IMR-90 (cell line): ENCODE data around the gene RHOG. TPM values are rescaled to one million over a fixed set of nuclear protein-coding genes. Genes with fewer than 3 reads are reported as not detected.

ENCODE experiments used
- ATAC-seq: fragments of 200-7000 bp; cut with Tn5 transposase; 2 replicates; pipeline ENCODE4 v1.9.1; 2020; ENCODE audit warnings: low read depth, mild to moderate bottlenecking, moderate library complexity
- BruUV-seq: library from RNA; stranded (reverse); fragments of 400-500 nt; replicated peaks from 2 replicates; lab custom pipeline; 2021; lab: Mats Ljungman, UMichigan
- CTCF ChIA-PET: fragments of 300-600 bp; formaldehyde crosslinking; extraction: SDS; loops from one replicate; lab custom pipeline; 2021; ENCODE audit warnings: antibody characterized with exemption; lab: Yijun Ruan, JAX
- POLR2A ChIA-PET: fragments of 300-600 bp; sonication (Branson Sonifier 250); formaldehyde crosslinking; loops from one replicate; lab custom pipeline; 2022; ENCODE audit warnings: antibody characterized with exemption; ENCODE audit not compliant: unreplicated experiment; lab: Charles Lee
- DNase-seq: peaks from one replicate; pipeline ENCODE4 v3.0.0; 2013
- H2AFZ ChIP-seq: replicated peaks from 2 replicates; pipeline ENCODE3; 2013; ENCODE audit warnings: low read length, mild to moderate bottlenecking; ENCODE audit not compliant: poor library complexity
- H2AK5ac ChIP-seq: 2 replicates; pipeline ENCODE4 v1.6.1; 2013; ENCODE audit warnings: low read depth, low read length, inconsistent platforms
- H2AK9ac ChIP-seq: replicated peaks from 2 replicates; pipeline ENCODE3; 2013; ENCODE audit warnings: mild to moderate bottlenecking, low read depth, low read length, moderate library complexity; ENCODE audit not compliant: poor library complexity
- H2BK120ac ChIP-seq: 2 replicates; pipeline ENCODE4 v1.6.1; 2013; ENCODE audit warnings: low read depth, low read length, inconsistent platforms
- H2BK15ac ChIP-seq: 3 replicates; pipeline ENCODE4 v1.6.1; 2013; ENCODE audit warnings: low read depth, low read length, inconsistent platforms
- H2BK20ac ChIP-seq: 2 replicates; pipeline ENCODE4 v1.6.1; 2013; ENCODE audit warnings: low read depth, mild to moderate bottlenecking, inconsistent platforms, low read length, moderate library complexity
- H2BK5ac ChIP-seq: 2 replicates; pipeline ENCODE4 v1.6.1; 2013; ENCODE audit warnings: mild to moderate bottlenecking, low read depth, low read length, inconsistent platforms; ENCODE audit not compliant: poor library complexity, severe bottlenecking
- H3K14ac ChIP-seq: replicated peaks from 2 replicates; pipeline ENCODE4 v1.6.1; 2013; ENCODE audit warnings: low read depth, low read length, inconsistent platforms
- H3K18ac ChIP-seq: 2 replicates; pipeline ENCODE4 v1.6.1; 2013; ENCODE audit warnings: low read depth, low read length, control low read depth
- H3K23ac ChIP-seq: 2 replicates; pipeline ENCODE4 v1.6.1; 2013; ENCODE audit warnings: low read depth, low read length, inconsistent platforms
- H3K27ac ChIP-seq: 2 replicates; pipeline ENCODE4 v1.5.1; 2013; ENCODE audit warnings: mild to moderate bottlenecking, control low read depth, low read length; ENCODE audit not compliant: insufficient read depth
- H3K27me3 ChIP-seq: 2 replicates; pipeline ENCODE4 v1.6.1; 2013; ENCODE audit warnings: low read length; ENCODE audit not compliant: control insufficient read depth, insufficient read depth
- H3K36me3 ChIP-seq: 2 replicates; pipeline ENCODE4 v1.6.1; 2013; ENCODE audit warnings: low read length, mixed read lengths; ENCODE audit not compliant: control insufficient read depth, insufficient read depth
- H3K4ac ChIP-seq: 2 replicates; pipeline ENCODE4 v1.6.1; 2013; ENCODE audit warnings: low read depth, low read length, inconsistent platforms
- H3K4me1 ChIP-seq: 2 replicates; pipeline ENCODE4 v1.6.1; 2013; ENCODE audit warnings: low read length, mixed read lengths; ENCODE audit not compliant: control insufficient read depth, insufficient read depth
- H3K4me2 ChIP-seq: 2 replicates; pipeline ENCODE4 v1.6.1; 2013; ENCODE audit warnings: low read depth, mild to moderate bottlenecking, control low read depth, low read length, moderate library complexity
- H3K4me3 ChIP-seq: 2 replicates; pipeline ENCODE4 v1.5.1; 2013; ENCODE audit warnings: low read depth, mild to moderate bottlenecking, control low read depth, low read length, moderate library complexity; ENCODE audit not compliant: insufficient read depth
- H3K56ac ChIP-seq: 2 replicates; pipeline ENCODE4 v1.6.1; 2013; ENCODE audit warnings: low read length, inconsistent platforms; ENCODE audit not compliant: insufficient read depth; ENCODE audit errors: extremely low read depth
- H3K79me1 ChIP-seq, 2 experiments: 2 replicates each; pipeline ENCODE4 v1.6.1; 2013; ENCODE audit warnings: low read length in 2 of 2, inconsistent platforms in 1 of 2, low read depth in 1 of 2
- H3K9ac ChIP-seq: 2 replicates; pipeline ENCODE4 v1.6.1; 2013; ENCODE audit warnings: low read depth, low read length, control low read depth
- H3K9me1 ChIP-seq: 2 replicates; pipeline ENCODE4 v1.6.1; 2013; ENCODE audit warnings: low read length, inconsistent platforms; ENCODE audit not compliant: insufficient read depth
- H3K9me3 ChIP-seq: 2 replicates; pipeline ENCODE4 v1.6.1; 2013; ENCODE audit warnings: low read length; ENCODE audit not compliant: control insufficient read depth, insufficient read depth
- H4K20me1 ChIP-seq: 2 replicates; pipeline ENCODE4 v1.6.1; 2013; ENCODE audit warnings: low read length, inconsistent platforms; ENCODE audit not compliant: insufficient read depth
- H4K5ac ChIP-seq: 2 replicates; pipeline ENCODE4 v1.6.1; 2013; ENCODE audit warnings: mild to moderate bottlenecking, low read depth, low read length, control low read depth
- H4K8ac ChIP-seq, 2 experiments: 2 replicates each; pipeline ENCODE4 v1.6.1; 2013; ENCODE audit warnings: low read depth in 2 of 2, low read length in 2 of 2, control low read depth in 1 of 2, inconsistent platforms in 1 of 2
- H4K91ac ChIP-seq: 2 replicates; pipeline ENCODE4 v1.6.1; 2013; ENCODE audit warnings: low read depth, low read length, inconsistent platforms; ENCODE audit not compliant: insufficient read depth
- BHLHE40 ChIP-seq: fragments of 150-350 bp; IDR thresholded peaks from 2 replicates; pipeline ENCODE4 v1.6.1; 2016; ENCODE audit warnings: mild to moderate bottlenecking, low read depth, low read length
- CEBPB ChIP-seq: IDR thresholded peaks from 2 replicates; pipeline ENCODE4 v1.6.1; 2012; ENCODE audit warnings: low read depth, low read length, improper control_type of control experiment
- MXI1 ChIP-seq: IDR thresholded peaks from 2 replicates; pipeline ENCODE4 v1.6.1; 2012; ENCODE audit warnings: low read depth, mild to moderate bottlenecking, low read length, moderate library complexity, borderline replicate concordance
- NFE2L2 ChIP-seq: fragments of 150-350 bp; IDR thresholded peaks from 2 replicates; pipeline ENCODE4 v1.6.1; 2016; ENCODE audit warnings: low read depth, mild to moderate bottlenecking, low read length
- POLR2A ChIP-seq: IDR thresholded peaks from 2 replicates; pipeline ENCODE4 v1.6.1; 2012; ENCODE audit warnings: mild to moderate bottlenecking, low read depth, low read length
- RAD21 ChIP-seq: IDR thresholded peaks from 2 replicates; pipeline ENCODE4 v1.6.1; 2012; ENCODE audit warnings: low read length, improper control_type of control experiment
- RCOR1 ChIP-seq: IDR thresholded peaks from 2 replicates; pipeline ENCODE4 v1.6.1; 2012; ENCODE audit warnings: mild to moderate bottlenecking, low read length, improper control_type of control experiment; ENCODE audit not compliant: insufficient replicate concordance
- RFX5 ChIP-seq: IDR thresholded peaks from 2 replicates; pipeline ENCODE4 v1.8.0; 2012; ENCODE audit warnings: low read depth, mild to moderate bottlenecking, low read length, moderate library complexity
- SMC3 ChIP-seq: fragments of 150-350 bp; IDR thresholded peaks from 2 replicates; pipeline ENCODE4 v1.6.1; 2016; ENCODE audit warnings: low read depth, mild to moderate bottlenecking, antibody characterized with exemption, low read length, moderate library complexity
- WGBS, 2 experiments: methylation state at CpG; one replicate each; pipeline versions ENCODE4 v1.1.5 to v1.1.7; 2013; ENCODE audit warnings: missing lambda C conversion rate in 2 of 2; ENCODE audit not compliant: insufficient read length in 1 of 2; ENCODE audit errors: extremely low coverage in 2 of 2; 5-methylcytosine and 5-hydroxymethylcytosine counted together
- dilution Hi-C: fragments of 300-500 bp; cut with HindIII; formaldehyde crosslinking; loops from one replicate; pipeline ENCODE4 v1.14.3; 2018; ENCODE audit warnings: low sequenced_read_pairs; ENCODE audit not compliant: unreplicated experiment
- in situ Hi-C: fragments of 300-500 bp; cut with MboI; formaldehyde crosslinking; loops from 3 replicates; pipeline ENCODE4 v1.14.3; 2019; ENCODE audit warnings: low sequenced_read_pairs, inconsistent platforms, mixed read lengths
- intact Hi-C: fragments of 100-400 bp; cut with micrococcal nuclease; formaldehyde crosslinking; loops from 2 replicates; pipeline ENCODE4 v1.10.0; 2022
- polyA plus RNA-seq, 3 experiments: library from polyadenylated mRNA; depleted of rRNA; stranded (reverse); fragments of >200 nt; gene quantifications; 2 replicates each; pipeline ENCODE4 v1.2.3, GENCODE V29; 2012; ENCODE audit warnings: low replicate concordance in 1 of 3
- total RNA-seq: library from RNA; depleted of rRNA; stranded (reverse); fragments of >200 nt; gene quantifications from 2 replicates; pipeline ENCODE4 v1.2.3, GENCODE V29; 2012
- TF ChIP-seq, protein P1 (sequence below): fragments of 150-350 bp; IDR thresholded peaks from 2 replicates; pipeline ENCODE4 v1.6.1; 2017; ENCODE audit warnings: mild to moderate bottlenecking, antibody characterized with exemption, low read length, low read depth
- TF ChIP-seq, protein P2 (sequence below): conservative IDR thresholded peaks from 2 replicates; pipeline ENCODE4 v1.5.1; 2012; ENCODE audit warnings: mild to moderate bottlenecking, low read depth, low read length, improper control_type of control experiment
- TF ChIP-seq, protein P3 (sequence below): fragments of 150-350 bp; IDR thresholded peaks from 2 replicates; pipeline ENCODE4 v1.6.1; 2016; ENCODE audit warnings: low read depth, mild to moderate bottlenecking, low read length, moderate library complexity, borderline replicate concordance

Gene RHOG
- total and polyA plus RNA-seq, 2 of the 4 experiments (the other 2 are of a cell fraction): 16.3 to 114 TPM

DNA sequence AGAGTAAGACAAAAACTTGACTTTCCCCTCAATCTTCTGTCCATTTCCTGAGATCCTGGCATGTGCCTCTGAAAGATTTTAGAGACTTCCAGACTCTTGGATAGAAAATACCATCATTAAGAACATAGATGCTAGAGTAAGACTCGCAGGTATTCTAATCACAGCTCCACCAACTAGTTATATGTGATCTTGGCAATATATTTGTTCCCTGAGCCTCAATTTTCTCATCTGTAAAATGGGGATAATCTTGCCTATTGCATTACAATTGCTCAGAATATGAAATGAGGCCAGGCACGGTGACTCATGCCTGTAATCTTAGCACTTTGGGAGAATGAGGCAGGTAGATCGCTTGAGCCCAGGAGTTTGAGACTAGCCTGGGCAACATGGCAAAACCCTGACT is 10.7 kb downstream of the RHOG start:
- H2AFZ ChIP-seq: no peak overlapping the region
- H3K27me3 ChIP-seq: no peaks in the 10 kb centered on the region
- H3K4me3 ChIP-seq: no peak overlapping the region
- no peak overlapping the region for H3K27ac ChIP-seq
- no peak overlapping the region for H4K91ac ChIP-seq
- no TSS peak for BruUV-seq
- no peak overlapping the region for H2AK5ac ChIP-seq
- no peak overlapping the region for H3K23ac ChIP-seq
- in situ Hi-C loops: no loop called here
- no peak overlapping the region for H4K8ac ChIP-seq
- H3K9ac ChIP-seq: no peak overlapping the region
- H3K9me3 ChIP-seq: no peaks in the 10 kb centered on the region
- H4K20me1 ChIP-seq: peaks cover 65% of the 10 kb centered on the region
- H3K56ac ChIP-seq: no peak overlapping the region
- intact Hi-C loops: no loop called here
- H2BK15ac ChIP-seq: no peak overlapping the region
- peaks cover 34% of the 10 kb centered on the region for H3K36me3 ChIP-seq
- H3K9me1 ChIP-seq: peaks cover 34% of the 10 kb centered on the region
- H3K14ac ChIP-seq: no peak overlapping the region
- H3K18ac ChIP-seq: no peak overlapping the region
- no peak overlapping the region for H2BK120ac ChIP-seq
- no peak overlapping the region for H2BK20ac ChIP-seq
- H3K4me1 ChIP-seq: no peaks in the 10 kb centered on the region
- ChIA-PET CTCF (no interaction called here), POLR2A (no interaction called here)
- H2AK9ac ChIP-seq: no peak overlapping the region
- peaks cover 48 to 71% of the 10 kb centered on the region in 2 experiments for H3K79me1 ChIP-seq
- dilution Hi-C loops: no loop called here
- H3K4me2 ChIP-seq: no peak overlapping the region
- H3K4ac ChIP-seq: no peak overlapping the region
- no peak overlapping the region for H4K5ac ChIP-seq
- no peak overlapping the region for H2BK5ac ChIP-seq
- DNase-seq (no peak), ATAC-seq (no peak)
- TF ChIP-seq NFE2L2 (no peak), MXI1 (no peak), BHLHE40 (no peak), POLR2A (no peak), RAD21 (no peak), RFX5 (no peak), RCOR1 (no peak), SMC3 (no peak), CEBPB (no peak)
- TF ChIP-seq, protein P1, sequence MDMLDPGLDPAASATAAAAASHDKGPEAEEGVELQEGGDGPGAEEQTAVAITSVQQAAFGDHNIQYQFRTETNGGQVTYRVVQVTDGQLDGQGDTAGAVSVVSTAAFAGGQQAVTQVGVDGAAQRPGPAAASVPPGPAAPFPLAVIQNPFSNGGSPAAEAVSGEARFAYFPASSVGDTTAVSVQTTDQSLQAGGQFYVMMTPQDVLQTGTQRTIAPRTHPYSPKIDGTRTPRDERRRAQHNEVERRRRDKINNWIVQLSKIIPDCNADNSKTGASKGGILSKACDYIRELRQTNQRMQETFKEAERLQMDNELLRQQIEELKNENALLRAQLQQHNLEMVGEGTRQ: no peak
- TF ChIP-seq, protein P2, sequence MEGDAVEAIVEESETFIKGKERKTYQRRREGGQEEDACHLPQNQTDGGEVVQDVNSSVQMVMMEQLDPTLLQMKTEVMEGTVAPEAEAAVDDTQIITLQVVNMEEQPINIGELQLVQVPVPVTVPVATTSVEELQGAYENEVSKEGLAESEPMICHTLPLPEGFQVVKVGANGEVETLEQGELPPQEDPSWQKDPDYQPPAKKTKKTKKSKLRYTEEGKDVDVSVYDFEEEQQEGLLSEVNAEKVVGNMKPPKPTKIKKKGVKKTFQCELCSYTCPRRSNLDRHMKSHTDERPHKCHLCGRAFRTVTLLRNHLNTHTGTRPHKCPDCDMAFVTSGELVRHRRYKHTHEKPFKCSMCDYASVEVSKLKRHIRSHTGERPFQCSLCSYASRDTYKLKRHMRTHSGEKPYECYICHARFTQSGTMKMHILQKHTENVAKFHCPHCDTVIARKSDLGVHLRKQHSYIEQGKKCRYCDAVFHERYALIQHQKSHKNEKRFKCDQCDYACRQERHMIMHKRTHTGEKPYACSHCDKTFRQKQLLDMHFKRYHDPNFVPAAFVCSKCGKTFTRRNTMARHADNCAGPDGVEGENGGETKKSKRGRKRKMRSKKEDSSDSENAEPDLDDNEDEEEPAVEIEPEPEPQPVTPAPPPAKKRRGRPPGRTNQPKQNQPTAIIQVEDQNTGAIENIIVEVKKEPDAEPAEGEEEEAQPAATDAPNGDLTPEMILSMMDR: no peak
- TF ChIP-seq, protein P3, sequence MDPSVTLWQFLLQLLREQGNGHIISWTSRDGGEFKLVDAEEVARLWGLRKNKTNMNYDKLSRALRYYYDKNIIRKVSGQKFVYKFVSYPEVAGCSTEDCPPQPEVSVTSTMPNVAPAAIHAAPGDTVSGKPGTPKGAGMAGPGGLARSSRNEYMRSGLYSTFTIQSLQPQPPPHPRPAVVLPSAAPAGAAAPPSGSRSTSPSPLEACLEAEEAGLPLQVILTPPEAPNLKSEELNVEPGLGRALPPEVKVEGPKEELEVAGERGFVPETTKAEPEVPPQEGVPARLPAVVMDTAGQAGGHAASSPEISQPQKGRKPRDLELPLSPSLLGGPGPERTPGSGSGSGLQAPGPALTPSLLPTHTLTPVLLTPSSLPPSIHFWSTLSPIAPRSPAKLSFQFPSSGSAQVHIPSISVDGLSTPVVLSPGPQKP: no peak
- no CpG with 5 or more reads among the region's 3 CpGs for WGBS, 2 experiments
